Nephron progenitor cell (in vitro differentiated cells): ENCODE measurements around the gene NXN.

Experiments
- DNase-seq: peaks from one replicate; pipeline ENCODE4 v3.0.0; 2021
- H3K27ac Mint-ChIP-seq: 2 replicates; pipeline ENCODE4 v1.8.0; 2021; ENCODE audit warnings: mild to moderate bottlenecking, moderate library complexity, mixed read lengths
- H3K27me3 Mint-ChIP-seq: 2 replicates; pipeline ENCODE4 v1.8.0; 2021; ENCODE audit warnings: mild to moderate bottlenecking, low read depth, mixed read lengths; ENCODE audit not compliant: poor library complexity
- H3K36me3 Mint-ChIP-seq: 2 replicates; pipeline ENCODE4 v1.8.0; 2021; ENCODE audit warnings: low read depth, mixed read lengths
- H3K4me1 Mint-ChIP-seq: 2 replicates; pipeline ENCODE4 v1.8.0; 2021; ENCODE audit warnings: mixed read lengths
- H3K4me3 Mint-ChIP-seq: 2 replicates; pipeline ENCODE4 v1.8.0; 2021; ENCODE audit warnings: mild to moderate bottlenecking, moderate library complexity, mixed read lengths
- H3K9me3 Mint-ChIP-seq: 2 replicates; pipeline ENCODE4 v1.8.0; 2021; ENCODE audit warnings: mild to moderate bottlenecking, moderate library complexity, mixed read lengths
- CTCF ChIP-seq: fragments of 200-600 bp; sonication (generic); IDR thresholded peaks from 2 replicates; pipeline ENCODE4 v1.5.0; 2021; ENCODE audit warnings: antibody characterized with exemption

Gene NXN

GRCh38 chr17:1022278-1023024, 42.9 kb upstream of the NXN start:
- TF ChIP-seq CTCF, result no peak

GRCh38 chr17:1021147-1021546, 41.6 kb upstream of the NXN start:
- peaks cover 7% of the 10 kb centered on the region for H3K27me3 Mint-ChIP-seq
- H3K4me3 Mint-ChIP-seq, result no peak overlapping the region
- peaks cover 15% of the 10 kb centered on the region for H3K4me1 Mint-ChIP-seq
- no peaks in the 10 kb centered on the region for H3K9me3 Mint-ChIP-seq
- TF ChIP-seq CTCF, result no peak
- no peak overlapping the region for H3K27ac Mint-ChIP-seq
- no peak for DNase-seq
- H3K36me3 Mint-ChIP-seq, result peaks cover 19% of the 10 kb centered on the region

More at GRCh38 chr17:1022278-1023024, 42.9 kb upstream of the NXN start:
- Mint-ChIP-seq H3K4me3 (no peak overlapping the region), H3K4me1 (peaks cover 15% of the 10 kb centered on the region), H3K27ac (no peak overlapping the region), H3K36me3 (peaks cover 19% of the 10 kb centered on the region), H3K27me3 (peaks cover 7% of the 10 kb centered on the region), H3K9me3 (no peaks in the 10 kb centered on the region)
- DNase-seq, result no peak

- no peak for TF ChIP-seq CTCF
- peaks cover 5% of the 10 kb centered on the region for H3K4me1 Mint-ChIP-seq
- H3K9me3 Mint-ChIP-seq, result no peaks in the 10 kb centered on the region
- peak overlapping the region; percentile 91 for H3K27ac Mint-ChIP-seq
- H3K27me3 Mint-ChIP-seq, result peaks cover 2% of the 10 kb centered on the region
- H3K36me3 Mint-ChIP-seq, result peaks cover 19% of the 10 kb centered on the region
- no peak overlapping the region for H3K4me3 Mint-ChIP-seq
- no peak for DNase-seq
These were observed 39.9 kb upstream of the NXN start for GRCh38 chr17:1019451-1019850.

GRCh38 chr17:1018547-1018946, 39.0 kb upstream of the NXN start:
- H3K27me3 Mint-ChIP-seq, result peaks cover 2% of the 10 kb centered on the region
- H3K4me1 Mint-ChIP-seq, result peaks cover 5% of the 10 kb centered on the region

GRCh38 chr17:1013729-1014090, 34.1 kb upstream of the NXN start:
- Mint-ChIP-seq H3K27me3 (no peaks in the 10 kb centered on the region), H3K4me3 (no peak overlapping the region), H3K4me1 (no peaks in the 10 kb centered on the region)

More at GRCh38 chr17:1018547-1018946, 39.0 kb upstream of the NXN start:
- no peak for TF ChIP-seq CTCF
- Mint-ChIP-seq H3K36me3 (peaks cover 19% of the 10 kb centered on the region), H3K27ac (peak overlapping the region; percentile 91), H3K9me3 (no peaks in the 10 kb centered on the region), H3K4me3 (no peak overlapping the region)
- no peak for DNase-seq

More at GRCh38 chr17:1013729-1014090, 34.1 kb upstream of the NXN start:
- Mint-ChIP-seq H3K36me3 (peaks cover 10% of the 10 kb centered on the region), H3K9me3 (no peaks in the 10 kb centered on the region), H3K27ac (peak overlapping the region; percentile 89)
- TF ChIP-seq CTCF, result no peak
- no peak for DNase-seq
